Suprapubic skin (tissue), 4 donors: ENCODE data around the gene CCDC158. TPM values are rescaled to one million over a fixed set of nuclear protein-coding genes. Genes with fewer than 3 reads are reported as not detected.

Source experiments
- DNase-seq, 2 donors: peaks; one replicate each; pipeline ENCODE4 v3.0.0-alpha.2; 2019; ENCODE audit warnings: low spot score in 2 of 2
- H3K27ac ChIP-seq: fragments of 200-600 bp; sonication (generic); one replicate; pipeline ENCODE4 v1.5.1; 2019
- H3K27me3 ChIP-seq: fragments of 200-600 bp; sonication (generic); one replicate; pipeline ENCODE4 v1.5.1; 2019
- H3K36me3 ChIP-seq: fragments of 200-600 bp; sonication (generic); one replicate; pipeline ENCODE4 v1.5.1; 2019
- H3K4me1 ChIP-seq: fragments of 200-600 bp; sonication (generic); one replicate; pipeline ENCODE4 v1.5.1; 2019
- H3K4me3 ChIP-seq: fragments of 200-600 bp; sonication (generic); one replicate; pipeline ENCODE4 v1.5.1; 2019; ENCODE audit warnings: mild to moderate bottlenecking
- H3K9me3 ChIP-seq: fragments of 200-600 bp; sonication (generic); one replicate; pipeline ENCODE4 v1.5.1; 2019
- CTCF ChIP-seq, 2 donors: fragments of 200-600 bp in 1 of 2; fragments of 450-650 bp in 1 of 2; sonication (generic) in 1 of 2; IDR thresholded peaks; one replicate each; pipeline ENCODE4 v1.5.1; 2016 to 2019; ENCODE audit warnings: antibody characterized with exemption in 2 of 2, mild to moderate bottlenecking in 1 of 2, moderate library complexity in 1 of 2
- EP300 ChIP-seq: sonication (generic); formaldehyde crosslinking; IDR thresholded peaks from one replicate; pipeline ENCODE4 v1.6.1; 2017; ENCODE audit warnings: antibody characterized with exemption
- POLR2A ChIP-seq, 2 donors: fragments of 450-650 bp; IDR thresholded peaks; one replicate each; pipeline ENCODE4 v1.6.1; 2017; ENCODE audit warnings: antibody characterized with exemption in 2 of 2, mild to moderate bottlenecking in 2 of 2, moderate library complexity in 2 of 2
- POLR2AphosphoS5 ChIP-seq, 3 donors: sonication (generic); formaldehyde crosslinking; IDR thresholded peaks; one replicate each; pipeline ENCODE4 v1.6.1; 2017; ENCODE audit warnings: antibody characterized with exemption in 3 of 3
- WGBS: methylation state at CpG from one replicate; pipeline ENCODE4 v1.1.5; 2018; 5-methylcytosine and 5-hydroxymethylcytosine counted together
- total RNA-seq, 4 donors: library from RNA; depleted of rRNA; stranded (reverse); fragments of >200 nt; gene quantifications; one replicate each; pipeline ENCODE4 v1.1.0, GENCODE V29; 2016

The CCDC158 gene
- total RNA-seq, 4 donors from 2014 or later = 0.72 TPM; not detected in 3

- Histone ChIP-seq H3K9me3 (no peaks in the 10 kb centered on the region), H3K36me3 (no peaks in the 10 kb centered on the region), H3K27ac (no peak overlapping the region), H3K4me3 (no peak overlapping the region), H3K27me3 (no peaks in the 10 kb centered on the region), H3K4me1 (peaks cover 6% of the 10 kb centered on the region)
- no peak for DNase-seq
- 93% methylated on average over 4 of the region's 4 CpGs for WGBS
- no peak for TF ChIP-seq EP300
- no peak for TF ChIP-seq CTCF (IDR thresholded peaks at IDR 0.05)
- no peak for TF ChIP-seq POLR2A (IDR thresholded peaks at IDR 0.05)
- TF ChIP-seq POLR2AphosphoS5 (IDR thresholded peaks at IDR 0.05) = no peak
These were observed 119.7 kb downstream of the CCDC158 start for GRCh38 chr4:76301068-76301774.

GRCh38 chr4:76300012-76300411 lies 120.9 kb downstream of the CCDC158 start:
- H3K27me3 ChIP-seq = no peaks in the 10 kb centered on the region
- H3K9me3 ChIP-seq = no peaks in the 10 kb centered on the region
- DNase-seq = no peak
- H3K27ac ChIP-seq = no peak overlapping the region
- WGBS = 84% methylated on average over 4 of the region's 4 CpGs
- no peaks in the 10 kb centered on the region for H3K36me3 ChIP-seq
- TF ChIP-seq EP300 = no peak
- TF ChIP-seq POLR2A (IDR thresholded peaks at IDR 0.05) = no peak
- no peak for TF ChIP-seq POLR2AphosphoS5 (IDR thresholded peaks at IDR 0.05)
- no peak for TF ChIP-seq CTCF (IDR thresholded peaks at IDR 0.05)
- no peaks in the 10 kb centered on the region for H3K4me1 ChIP-seq
- H3K4me3 ChIP-seq = no peak overlapping the region

GRCh38 chr4:76298227-76298626 lies 122.7 kb downstream of the CCDC158 start:
- Histone ChIP-seq H3K4me1 (no peaks in the 10 kb centered on the region), H3K27ac (no peak overlapping the region), H3K9me3 (no peaks in the 10 kb centered on the region), H3K27me3 (no peaks in the 10 kb centered on the region), H3K36me3 (no peaks in the 10 kb centered on the region), H3K4me3 (no peak overlapping the region)
- TF ChIP-seq POLR2A (IDR thresholded peaks at IDR 0.05) (no peak), POLR2AphosphoS5 (IDR thresholded peaks at IDR 0.05) (no peak), CTCF (IDR thresholded peaks at IDR 0.05) (no peak), EP300 (no peak)
- DNase-seq = no peak

GRCh38 chr4:76296286-76296820 lies 124.6 kb downstream of the CCDC158 start:
- Histone ChIP-seq H3K27me3 (no peaks in the 10 kb centered on the region), H3K9me3 (no peaks in the 10 kb centered on the region), H3K27ac (no peak overlapping the region), H3K4me1 (no peaks in the 10 kb centered on the region), H3K4me3 (no peak overlapping the region), H3K36me3 (no peaks in the 10 kb centered on the region)
- TF ChIP-seq POLR2A (IDR thresholded peaks at IDR 0.05) (no peak), POLR2AphosphoS5 (IDR thresholded peaks at IDR 0.05) (no peak), CTCF (IDR thresholded peaks at IDR 0.05) (no peak), EP300 (no peak)
- DNase-seq = no peak
- WGBS = 82% methylated on average over 3 of the region's 3 CpGs

GRCh38 chr4:76293772-76294171 lies 127.2 kb downstream of the CCDC158 start:
- Histone ChIP-seq H3K9me3 (no peaks in the 10 kb centered on the region), H3K27me3 (no peaks in the 10 kb centered on the region), H3K4me3 (no peak overlapping the region), H3K4me1 (no peaks in the 10 kb centered on the region), H3K27ac (no peak overlapping the region), H3K36me3 (no peaks in the 10 kb centered on the region)
- no peak for TF ChIP-seq EP300
- TF ChIP-seq POLR2A (IDR thresholded peaks at IDR 0.05) = no peak
- TF ChIP-seq POLR2AphosphoS5 (IDR thresholded peaks at IDR 0.05) = no peak
- TF ChIP-seq CTCF (IDR thresholded peaks at IDR 0.05) = no peak
- no peak for DNase-seq
- 31% methylated on average over 2 of the region's 2 CpGs for WGBS
